HG03045 (cell line): ENCODE data around the gene ADAM12.
"Not testable (repeated sequence)": the region's sequence is repeated elsewhere in the genome, so short reads cannot be mapped to it uniquely, and the experiment has no call there.

Experiments
- ATAC-seq: cut with Tn5 transposase; IDR thresholded peaks from one replicate; pipeline ENCODE4 v1.9.1; 2021; ENCODE audit warnings: mild to moderate bottlenecking, moderate library complexity; ENCODE audit not compliant: unreplicated experiment

ADAM12 gene

DNA sequence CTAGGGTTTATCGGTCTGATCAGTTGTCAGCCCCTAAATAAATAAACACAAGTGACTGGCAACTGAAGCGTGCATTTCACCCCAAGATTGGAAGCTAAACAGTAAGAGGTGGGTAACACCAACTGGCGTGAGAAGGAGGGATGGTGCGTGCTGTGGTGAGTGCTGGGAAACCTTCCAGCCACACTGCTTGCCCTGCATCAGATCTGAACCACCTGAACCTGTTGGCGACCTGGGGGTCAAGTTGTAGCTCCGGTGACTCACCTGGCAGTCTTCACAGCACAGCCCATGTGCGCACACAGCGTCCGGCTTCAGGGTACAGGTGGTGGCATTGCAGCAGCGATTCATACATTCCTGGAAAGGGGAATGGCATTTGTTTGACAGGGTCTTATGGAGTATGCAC, 321.8 kb downstream of the ADAM12 start:
- no peak for ATAC-seq

DNA sequence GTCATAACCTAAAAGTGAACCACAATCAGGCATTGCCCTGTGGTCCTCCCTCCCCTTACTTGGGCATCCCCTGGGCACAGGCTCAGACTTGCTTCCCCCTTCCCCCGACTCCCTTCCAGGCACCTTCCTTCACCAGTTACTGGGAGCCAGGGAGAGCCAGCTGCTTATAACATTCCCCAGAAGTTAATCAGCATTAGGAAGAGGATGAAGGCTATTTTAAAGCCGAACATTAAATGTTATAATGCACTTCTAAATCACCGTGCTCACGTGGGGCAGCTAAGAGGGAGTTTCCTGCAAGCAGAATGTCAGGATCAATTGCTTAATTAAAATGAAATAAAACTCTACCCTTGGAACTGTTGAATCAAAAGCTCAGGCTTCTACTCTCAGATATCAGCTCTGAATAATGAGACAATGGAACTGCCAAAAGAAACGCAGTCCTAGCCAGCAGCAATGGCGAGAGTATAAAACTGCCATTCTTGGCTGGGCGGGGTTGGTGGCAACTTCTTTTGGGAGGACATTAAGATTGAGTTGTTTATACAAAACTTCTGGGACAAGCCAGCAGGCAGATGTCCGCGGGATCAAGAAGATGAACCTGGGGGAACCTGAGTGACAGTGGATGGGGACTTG, 322.4 kb downstream of the ADAM12 start:
- no peak for ATAC-seq

DNA sequence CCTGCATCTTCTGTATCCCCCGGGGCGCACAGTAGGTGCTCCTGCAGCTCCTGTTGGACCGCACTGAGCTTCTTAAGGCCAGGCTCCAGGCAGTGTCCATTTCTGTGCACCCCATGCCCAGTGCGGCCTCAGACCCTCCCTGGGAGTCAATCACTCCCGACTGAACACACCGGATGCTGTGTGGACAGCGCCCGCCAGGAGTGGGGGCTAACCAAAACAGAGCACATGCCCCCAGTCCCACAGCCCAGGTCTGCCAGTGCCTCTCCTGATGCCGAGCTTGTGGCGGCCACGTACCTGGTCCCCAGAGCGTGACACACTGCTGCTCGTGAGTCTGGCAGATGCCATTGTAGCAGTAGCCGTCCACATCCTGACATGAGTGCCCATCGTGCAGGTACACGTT, 323.8 kb downstream of the ADAM12 start:
- no peak for ATAC-seq

DNA sequence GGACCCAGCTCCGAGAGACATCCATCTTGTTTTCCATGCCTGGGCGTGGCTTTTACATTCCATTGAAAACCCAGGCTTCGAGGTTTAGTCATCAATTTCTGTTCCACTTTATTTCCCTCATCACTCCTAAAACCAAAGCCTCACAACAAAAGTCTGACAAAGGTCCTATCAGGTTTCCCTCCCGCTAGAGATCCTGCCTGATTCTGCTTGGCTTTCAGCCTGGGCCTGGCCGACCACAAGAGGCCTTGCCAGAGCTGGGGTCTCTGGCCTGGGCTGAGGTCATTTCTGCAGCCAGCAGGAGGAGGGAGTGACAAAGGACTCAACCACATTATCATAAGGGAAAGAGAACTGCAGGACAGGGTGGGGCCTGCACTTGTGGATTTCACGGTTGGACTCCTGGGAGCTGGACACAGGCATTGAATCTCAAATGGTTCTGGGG, 324.9 kb downstream of the ADAM12 start:
- no peak for ATAC-seq

DNA sequence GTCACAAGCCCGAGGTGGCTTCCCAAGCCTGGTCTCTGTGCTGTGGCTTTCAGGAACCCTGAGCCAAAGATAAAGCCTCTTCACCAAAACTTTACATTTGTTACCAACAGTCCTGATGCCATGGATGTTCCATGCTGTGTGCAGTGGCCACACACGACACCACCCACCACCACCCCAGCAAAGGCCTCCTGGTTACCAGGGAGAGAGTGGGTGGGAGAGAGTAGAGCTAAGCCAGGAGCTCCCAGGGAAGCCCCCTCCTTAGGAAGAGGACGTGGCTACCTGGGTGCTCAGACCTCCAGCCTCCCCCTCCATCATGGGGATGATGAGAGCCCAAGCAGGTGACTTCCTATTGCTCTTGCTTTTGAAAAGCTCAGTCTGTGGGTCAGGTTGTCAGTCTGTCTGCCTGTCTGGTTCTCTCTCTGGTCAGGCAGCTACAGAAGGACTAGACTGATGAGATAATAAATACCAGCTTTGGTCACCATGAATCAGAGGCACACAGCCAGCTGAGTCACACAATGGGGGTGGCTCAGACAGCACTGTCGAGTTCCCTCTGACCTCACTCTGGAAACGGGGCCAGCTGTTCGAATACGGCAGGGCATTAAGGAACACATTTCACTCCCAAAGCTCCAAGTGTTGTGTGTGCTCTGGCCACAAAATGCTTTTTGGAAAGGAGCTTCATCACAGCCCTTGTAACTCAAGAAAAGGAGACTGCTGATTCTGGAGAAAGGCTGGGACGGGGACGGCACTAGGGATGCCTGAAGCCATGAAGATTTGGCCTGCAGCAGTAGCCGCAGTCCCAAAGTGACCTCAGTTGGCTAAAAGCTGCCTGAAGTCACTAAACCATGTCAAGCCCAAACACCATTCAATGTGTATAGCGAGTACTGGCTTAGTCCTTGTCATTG, 325.9 kb downstream of the ADAM12 start:
- no peak for ATAC-seq

DNA sequence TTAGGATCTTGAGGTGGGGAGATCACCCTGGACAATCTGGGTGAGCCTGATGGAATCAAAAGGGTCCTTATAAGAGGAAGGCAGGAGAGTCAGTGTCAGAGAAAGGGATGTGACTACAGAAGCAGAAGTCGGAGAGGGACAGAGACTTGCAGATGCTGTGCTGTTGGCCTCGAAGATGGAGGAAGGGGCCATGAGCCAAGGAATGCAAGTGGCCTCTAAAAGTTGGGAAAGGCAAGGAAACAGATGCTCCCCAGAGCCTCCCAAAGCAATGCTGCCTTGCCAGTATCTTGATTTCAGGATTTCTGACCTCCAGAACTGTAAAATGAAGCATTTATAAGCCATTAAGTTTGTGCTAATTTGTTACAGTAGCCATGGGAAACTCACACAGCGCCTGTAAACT, 326.8 kb downstream of the ADAM12 start:
- no peak for ATAC-seq

DNA sequence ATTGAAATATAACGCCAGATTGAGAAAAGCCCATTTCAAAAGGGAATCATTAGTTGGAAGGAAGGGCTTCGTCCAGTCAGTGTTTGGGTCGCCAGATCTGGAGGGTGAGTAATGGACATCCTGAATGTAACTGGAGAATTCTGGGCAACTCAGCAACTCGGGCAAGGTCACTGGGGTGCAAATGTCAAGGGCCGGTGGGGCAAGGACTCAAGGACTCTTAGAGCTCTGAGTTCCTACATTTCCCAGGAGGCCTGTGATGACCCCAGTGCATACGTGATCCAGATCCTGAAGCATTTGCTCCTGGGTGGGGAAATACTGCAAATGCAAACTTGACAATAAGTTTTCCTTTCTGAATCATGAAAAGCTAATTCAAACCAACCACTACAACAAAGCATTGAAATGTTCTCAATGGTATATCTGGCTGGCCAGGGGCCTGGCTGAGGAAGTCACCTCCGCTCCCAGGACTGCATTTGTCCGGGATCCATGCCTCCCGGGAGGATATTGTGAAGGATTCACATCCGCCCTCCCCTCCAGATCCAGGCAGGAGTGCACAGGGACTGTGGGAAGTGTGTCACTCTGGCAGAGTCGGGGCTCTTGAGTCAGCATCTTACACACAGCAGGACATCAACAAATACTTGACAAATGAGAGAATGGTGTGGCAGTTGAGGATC, 327.9 kb downstream of the ADAM12 start:
- no peak for ATAC-seq

DNA sequence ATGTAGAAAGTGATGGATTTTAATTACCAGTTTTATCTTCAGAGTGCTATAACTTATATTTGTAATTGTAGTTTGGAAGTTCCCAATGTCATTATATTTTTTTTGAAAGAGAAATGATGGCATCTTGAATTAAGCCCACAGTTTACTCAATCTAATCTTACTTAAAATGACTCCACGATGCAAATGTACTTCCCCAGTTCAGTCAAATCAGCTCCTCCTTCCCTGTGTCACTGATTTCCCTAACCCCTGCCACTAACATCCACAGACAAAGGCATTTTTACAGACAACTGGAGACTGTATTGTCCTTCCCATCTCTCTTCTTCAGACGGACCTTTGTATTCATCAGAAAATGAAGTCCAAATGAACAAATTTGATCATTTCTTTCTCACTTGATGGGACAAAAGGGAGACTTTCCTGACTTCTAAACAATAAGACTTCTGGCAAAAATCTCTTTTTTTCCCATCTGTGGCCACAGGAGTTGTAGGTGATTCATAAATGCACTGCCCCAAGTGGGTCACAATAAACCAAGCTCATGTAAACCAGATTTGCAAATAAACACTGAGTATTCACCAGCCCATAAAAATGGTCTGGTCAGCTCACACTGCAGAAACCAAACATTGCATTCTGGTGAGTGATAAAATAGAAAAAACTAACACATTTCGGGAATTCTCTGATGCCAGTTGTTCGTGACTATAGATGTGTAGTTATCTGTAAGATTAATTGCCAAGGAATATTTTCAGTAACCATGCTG, 329.0 kb downstream of the ADAM12 start:
- ATAC-seq = no peak

DNA sequence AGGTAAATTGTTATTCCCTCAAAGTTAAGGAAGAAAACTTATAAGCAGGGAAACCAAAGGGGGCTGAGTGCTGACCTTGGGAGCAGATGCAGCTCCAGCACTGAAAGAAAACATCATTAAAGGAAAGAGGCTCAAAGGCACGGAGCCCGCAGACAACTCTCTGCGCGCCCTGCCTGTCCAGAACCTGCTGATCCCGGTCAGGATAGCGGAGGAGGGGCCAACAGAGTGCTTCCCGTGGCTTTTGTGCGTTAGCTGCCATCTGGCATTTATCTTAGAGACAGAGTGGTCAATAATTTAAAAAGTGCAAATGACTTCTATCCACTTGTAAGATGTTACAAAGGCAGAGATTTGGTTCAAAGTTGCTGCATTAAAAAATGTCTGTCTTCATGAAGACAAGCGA, 329.8 kb downstream of the ADAM12 start:
- ATAC-seq = no peak

DNA sequence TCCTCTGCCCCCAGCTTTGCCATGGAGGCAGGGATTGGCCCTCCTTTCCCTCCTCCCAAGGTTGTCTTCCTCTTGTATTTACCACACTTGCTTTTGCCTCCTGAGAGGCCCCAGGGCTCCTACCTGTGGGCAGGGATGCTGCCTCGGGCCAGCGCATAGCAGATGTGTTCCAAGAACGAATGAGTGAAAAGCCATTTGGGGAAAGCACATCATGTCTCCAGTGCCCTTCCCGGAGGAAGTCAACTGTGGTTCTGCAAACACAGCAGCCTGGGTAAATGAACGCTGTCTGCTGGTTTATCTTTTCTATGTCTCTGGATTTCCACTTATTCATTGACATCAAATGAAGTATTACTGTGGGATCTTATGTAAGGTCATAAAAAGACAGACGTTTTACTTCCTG, 330.2 kb downstream of the ADAM12 start:
- ATAC-seq = no peak

DNA sequence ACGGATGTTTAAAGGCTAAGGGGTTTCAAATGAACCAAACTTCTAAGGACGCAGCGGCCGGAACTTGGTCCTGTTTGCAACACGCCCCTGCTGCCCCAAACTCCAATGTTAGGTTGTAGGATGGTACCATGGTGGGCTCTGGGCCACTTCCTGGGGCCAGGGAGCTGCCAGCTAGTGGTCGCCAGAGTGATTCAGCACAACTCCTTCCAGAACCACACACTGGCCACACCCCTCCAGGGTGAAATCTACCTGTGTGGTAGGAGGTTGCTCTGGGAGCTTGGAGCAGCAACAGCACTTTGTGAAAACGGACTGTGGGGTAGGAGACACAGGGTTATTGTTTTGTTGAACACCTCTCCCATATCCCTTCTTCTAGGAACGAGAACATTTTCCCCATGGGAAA, 330.8 kb downstream of the ADAM12 start:
- ATAC-seq = no peak

DNA sequence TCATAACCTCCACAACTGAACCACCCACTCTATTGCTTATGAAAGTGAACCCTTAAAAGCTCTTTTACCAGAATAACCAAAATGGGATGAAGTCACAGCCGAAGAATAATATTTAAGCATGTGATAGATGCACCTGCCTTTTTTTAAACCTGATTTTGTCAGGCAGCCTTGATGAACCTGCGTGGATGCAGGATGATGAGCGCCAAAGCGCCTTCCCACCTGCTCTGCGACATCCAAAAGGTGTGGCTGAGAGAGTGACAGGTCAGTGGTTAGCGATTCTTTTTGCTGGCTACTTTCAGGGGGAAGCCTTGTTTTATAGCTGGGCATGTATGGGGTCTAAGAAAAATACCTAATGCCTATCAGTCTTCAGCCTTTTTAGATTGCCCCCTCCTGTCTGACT, 334.1 kb downstream of the ADAM12 start:
- ATAC-seq = no peak

DNA sequence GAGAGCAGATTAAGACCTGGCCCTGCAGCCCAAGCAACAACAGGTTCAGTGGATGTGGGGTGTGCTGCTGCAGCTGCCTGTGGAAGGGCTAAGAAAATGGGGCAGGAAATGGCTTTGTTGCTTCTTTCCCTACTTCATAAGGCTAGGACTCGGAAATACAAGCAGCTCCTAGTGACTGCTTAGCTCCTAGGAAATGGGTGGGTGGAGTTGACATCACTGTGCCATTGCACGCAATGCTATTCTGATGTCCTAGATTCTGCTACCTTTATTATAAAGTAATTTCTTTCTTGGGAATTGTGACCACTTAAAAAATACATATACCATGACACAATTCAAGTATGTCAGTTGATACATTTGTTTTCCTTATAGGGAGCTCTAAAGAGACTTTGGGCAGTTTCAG, 336.1 kb downstream of the ADAM12 start:
- ATAC-seq = no peak

DNA sequence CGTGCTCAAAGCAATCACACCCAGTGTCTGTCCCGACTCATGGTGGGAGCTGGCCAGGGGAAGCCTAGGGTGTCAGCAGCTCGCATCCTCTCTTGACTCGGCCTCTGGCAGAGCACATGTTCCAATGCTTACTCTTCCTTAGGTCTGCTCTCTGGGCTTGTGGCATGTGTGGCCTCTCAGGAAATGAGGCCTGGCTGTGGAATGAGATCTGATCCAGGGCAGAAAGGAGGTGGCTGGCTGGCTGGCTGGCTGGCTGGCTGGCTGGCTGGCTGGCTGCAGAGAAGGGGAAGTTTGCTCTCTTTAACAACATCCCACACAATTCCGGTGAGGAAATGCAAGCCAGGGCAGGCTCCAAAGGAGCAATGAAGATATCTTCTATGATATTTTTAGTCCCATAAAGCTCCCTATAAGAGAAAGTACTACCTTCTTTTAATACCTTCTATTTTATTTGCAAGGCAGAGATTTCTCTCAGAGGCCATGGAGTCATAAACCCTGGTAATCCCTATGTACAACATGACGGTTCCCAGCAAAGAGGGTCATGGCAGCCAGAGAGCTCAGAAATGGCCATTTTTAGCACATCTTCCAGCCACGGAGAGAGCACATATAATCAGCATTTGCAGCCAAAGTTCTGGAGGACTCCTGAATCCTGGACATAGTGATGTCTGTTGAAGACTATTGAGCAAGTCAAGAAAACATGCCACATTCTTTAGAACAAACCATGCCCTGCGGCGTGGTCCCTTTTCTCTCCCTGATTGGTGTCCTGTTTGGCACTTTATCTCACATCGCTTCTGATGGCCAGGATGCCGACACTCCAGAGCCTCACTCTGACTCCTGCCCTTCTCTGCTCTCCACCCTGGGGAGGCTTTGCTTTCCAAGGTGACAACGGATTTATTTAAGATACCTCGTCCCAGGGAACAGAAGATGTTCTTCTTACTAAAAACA, 338.2 kb downstream of the ADAM12 start:
- no peak for ATAC-seq

DNA sequence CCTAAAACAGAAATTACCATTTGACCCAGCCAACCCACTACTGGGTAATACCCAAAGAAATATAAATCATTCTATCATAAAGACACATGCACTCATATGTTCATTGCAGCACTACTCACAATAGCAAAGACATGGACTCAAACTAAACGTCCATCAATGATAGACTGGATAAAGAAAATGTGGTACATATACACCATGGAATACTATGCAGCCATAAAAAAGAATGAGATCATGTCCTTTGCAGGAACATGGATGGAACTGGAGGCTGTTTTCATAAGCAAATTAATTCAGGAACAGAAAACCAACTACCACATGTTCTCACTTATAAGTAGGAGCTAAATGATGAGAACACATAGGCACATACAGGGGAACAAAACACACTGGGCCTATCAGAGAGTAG, 340.5 kb downstream of the ADAM12 start:
- ATAC-seq = not testable (repeated sequence)

DNA sequence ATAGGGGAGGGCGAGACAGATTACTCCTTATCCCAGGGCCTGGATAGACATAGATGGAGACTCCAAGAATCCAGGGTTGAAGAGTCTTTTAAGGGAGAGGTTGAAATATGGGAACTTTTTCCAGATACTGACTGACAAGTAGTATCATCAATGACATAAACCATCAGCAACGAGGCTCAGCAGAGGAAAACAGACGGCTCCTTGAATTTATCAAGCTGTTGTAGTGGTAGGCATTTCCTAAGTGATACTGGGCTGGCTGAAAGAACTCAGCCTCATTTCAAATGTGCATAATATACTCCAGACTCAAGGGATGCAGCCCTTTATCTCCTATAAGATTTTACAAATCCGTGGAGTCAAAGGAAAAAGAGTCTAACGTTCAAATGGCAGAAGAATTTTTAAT, 341.4 kb downstream of the ADAM12 start:
- ATAC-seq = no peak

DNA sequence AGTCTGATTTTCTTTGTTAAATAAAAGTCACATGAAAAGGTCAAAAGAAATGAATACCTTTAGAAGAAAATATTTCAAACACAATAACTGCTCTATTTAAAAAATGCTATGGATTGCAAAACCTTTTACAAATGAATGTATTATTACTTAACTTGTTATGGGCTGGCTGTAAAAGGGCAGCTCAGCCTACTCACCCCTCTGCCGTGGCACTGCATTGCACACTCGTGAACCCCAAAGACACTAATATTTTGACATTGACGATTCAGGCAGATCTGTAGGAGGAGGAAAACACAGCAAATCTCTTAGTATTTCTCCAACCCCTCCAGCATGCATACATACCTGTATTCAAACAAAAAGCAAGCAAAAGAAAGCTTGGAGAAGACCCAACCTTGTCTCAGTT, 342.4 kb downstream of the ADAM12 start:
- no peak for ATAC-seq

DNA sequence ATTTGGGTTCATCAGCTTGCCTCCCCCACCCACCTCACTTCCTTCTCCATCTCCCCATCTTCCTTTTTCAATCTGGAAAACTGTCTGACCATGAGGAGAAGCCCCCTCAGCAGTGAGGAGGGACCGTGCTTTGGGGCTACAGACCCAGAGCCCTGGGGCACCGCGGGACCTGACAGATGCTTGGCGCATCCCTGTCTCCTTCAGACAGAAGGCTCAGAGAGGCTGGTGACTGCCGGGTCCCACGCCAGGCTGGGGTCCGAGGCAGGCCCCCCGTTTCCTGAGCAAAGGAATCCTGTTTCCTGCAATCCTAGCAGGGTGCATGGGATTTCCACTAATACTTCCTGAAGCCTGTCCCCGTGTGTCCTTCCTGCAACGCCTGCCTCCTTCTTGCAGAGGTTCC, 344.9 kb downstream of the ADAM12 start:
- ATAC-seq = no peak

DNA sequence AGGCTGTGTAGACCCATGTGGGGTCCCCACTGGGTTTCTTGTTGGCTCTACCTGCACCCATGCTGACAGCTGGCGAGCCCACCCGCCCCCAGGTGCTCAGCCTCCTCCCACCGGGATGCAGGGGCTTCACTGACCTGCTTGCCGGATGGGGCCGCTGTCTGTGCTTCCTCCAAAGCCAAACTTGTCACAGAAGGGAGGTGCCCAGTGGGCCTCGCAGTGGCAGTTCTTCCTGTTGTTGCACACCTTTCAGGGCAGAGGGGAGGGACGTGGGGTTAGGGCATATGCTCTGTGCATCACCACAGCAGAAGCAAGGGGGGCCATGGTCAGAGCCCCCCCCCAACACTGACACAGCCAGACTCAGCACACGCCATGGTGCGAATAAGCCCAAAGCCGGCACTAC, 345.4 kb downstream of the ADAM12 start:
- no peak for ATAC-seq

DNA sequence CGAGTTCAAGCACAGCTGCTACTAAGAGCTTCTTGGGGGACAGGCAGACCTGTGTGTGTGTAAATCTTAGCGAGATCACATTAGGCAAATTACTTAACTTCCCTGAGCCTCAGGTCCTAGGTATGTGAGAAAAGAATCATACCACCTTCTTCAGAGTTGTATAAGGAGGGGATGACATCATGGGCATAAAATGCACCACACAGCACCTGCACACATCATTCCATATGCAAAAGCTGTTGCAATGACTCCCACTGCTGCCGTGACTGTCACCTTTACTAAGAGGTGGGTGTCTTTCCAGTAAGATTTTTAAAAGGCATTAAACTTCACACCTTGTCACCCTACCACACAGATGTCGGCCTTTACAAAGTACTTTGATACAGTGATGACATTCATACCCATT, 345.9 kb downstream of the ADAM12 start:
- ATAC-seq = peak; percentile 2
